ENCODE measurements around the gene TPRN.

DNA sequence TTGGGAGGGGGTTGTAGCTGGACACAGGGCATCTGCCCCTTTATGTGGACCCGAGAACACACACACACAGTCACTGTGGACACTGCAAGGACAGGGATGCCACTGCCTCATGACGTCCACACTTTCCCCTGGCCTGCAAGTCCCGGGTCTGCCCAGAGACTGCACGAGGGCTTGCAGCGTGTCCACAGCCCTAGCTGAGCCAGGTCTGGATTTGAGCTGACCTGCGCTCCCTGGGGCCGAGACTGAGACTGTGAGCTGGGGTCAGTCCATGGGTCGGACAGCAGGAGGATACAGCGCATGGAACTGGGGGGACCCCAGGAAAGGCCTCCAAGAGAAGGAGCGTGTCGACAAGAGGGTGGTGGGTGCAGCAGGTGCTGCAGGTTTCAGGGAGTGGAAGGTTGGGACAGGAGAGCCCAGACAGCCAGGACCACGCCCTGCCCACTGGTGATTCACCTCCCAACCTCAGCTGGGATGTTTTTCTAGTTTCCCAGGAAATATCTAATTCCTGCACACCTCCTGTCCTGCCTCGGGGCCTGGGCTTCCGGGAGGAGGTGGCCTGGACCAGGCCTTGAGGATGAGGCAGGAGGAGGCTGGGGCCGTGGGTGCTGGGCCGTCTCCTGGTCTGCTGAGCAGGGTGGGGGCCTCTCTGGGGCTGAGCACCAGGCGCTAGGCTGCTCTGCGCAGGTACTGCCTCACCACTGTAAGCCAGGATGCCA is 26.0 kb upstream of the TPRN start:
- TF ChIP-seq POLR2AphosphoS5 (IDR thresholded peaks at IDR 0.05; ENCODE audit: low read depth, low read length): no peak
- no peak for TF ChIP-seq POLR2A (IDR thresholded peaks at IDR 0.05; ENCODE audit: low read depth, low read length)
- no peak for TF ChIP-seq TAF1 (IDR thresholded peaks at IDR 0.05; ENCODE audit: low read depth, low read length)
- TF ChIP-seq SPI1 (IDR thresholded peaks at IDR 0.05; ENCODE audit: low read depth, low read length): no peak
- TF ChIP-seq POU2F2 (IDR thresholded peaks at IDR 0.05; ENCODE audit: low read depth, low read length): no peak
- TF ChIP-seq PAX5 (IDR thresholded peaks at IDR 0.05; ENCODE audit: insufficient read depth, low read length, severe bottlenecking): no peak

Measured in GM12891 (cell line).